ENCODE measurements around the gene KRTAP5-8.
"Not testable (repeated sequence)": the region's sequence is repeated elsewhere in the genome, so short reads cannot be mapped to it uniquely, and the experiment has no call there.

KRTAP5-8 gene

GRCh38 chr11:71507102-71507501, 30.7 kb upstream of the KRTAP5-8 start:
- no peak for DNase-seq (ENCODE audit: low spot score)

- DNase-seq (ENCODE audit: low spot score) = no peak
These were observed 19.0 kb upstream of the KRTAP5-8 start for GRCh38 chr11:71518506-71519471.

GRCh38 chr11:71519546-71519945, 18.3 kb upstream of the KRTAP5-8 start:
- no peak for DNase-seq (ENCODE audit: low spot score)

GRCh38 chr11:71525188-71525937, 12.5 kb upstream of the KRTAP5-8 start:
- DNase-seq (ENCODE audit: low spot score) = no peak

GRCh38 chr11:71525938-71526495, 11.8 kb upstream of the KRTAP5-8 start:
- no peak for DNase-seq (ENCODE audit: low spot score)

GRCh38 chr11:71526796-71527575, 10.8 kb upstream of the KRTAP5-8 start, which contains the start of gene KRTAP5-7:
KRTAP5-7 (plus strand) TSS chr11:71527267; CDS start chr11:71527301, 34 bp downstream.
- DNase-seq (ENCODE audit: low spot score) = not testable (repeated sequence)

GRCh38 chr11:71527576-71528210, 10.1 kb upstream of the KRTAP5-8 start:
- DNase-seq (ENCODE audit: low spot score) = no peak

GRCh38 chr11:71530602-71531001, 7.2 kb upstream of the KRTAP5-8 start:
- no peak for DNase-seq (ENCODE audit: low spot score)

GRCh38 chr11:71532036-71532610, 5.7 kb upstream of the KRTAP5-8 start:
- no peak for DNase-seq (ENCODE audit: low spot score)

GRCh38 chr11:71534711-71535608, 2.9 kb upstream of the KRTAP5-8 start:
- DNase-seq (ENCODE audit: low spot score) = not testable (repeated sequence)

GRCh38 chr11:71535825-71536224, 2.0 kb upstream of the KRTAP5-8 start:
- no peak for DNase-seq (ENCODE audit: low spot score)

GRCh38 chr11:71537537-71537936, 288 bp upstream of the KRTAP5-8 start:
- DNase-seq (ENCODE audit: low spot score) = no peak

- no peak for DNase-seq (ENCODE audit: low spot score)
These were observed 803 bp downstream of the KRTAP5-8 start for GRCh38 chr11:71538666-71538990.

GRCh38 chr11:71539017-71539416, 1.2 kb downstream of the KRTAP5-8 start:
- no peak for DNase-seq (ENCODE audit: low spot score)

- not testable (repeated sequence) for DNase-seq (ENCODE audit: low spot score)
These were observed 2.1 kb downstream of the KRTAP5-8 start for GRCh38 chr11:71539971-71540370.

GRCh38 chr11:71540521-71541304, 2.9 kb downstream of the KRTAP5-8 start:
- DNase-seq (ENCODE audit: low spot score) = not testable (repeated sequence)

GRCh38 chr11:71542382-71542781, 4.6 kb downstream of the KRTAP5-8 start:
- DNase-seq (ENCODE audit: low spot score) = no peak

GRCh38 chr11:71542879-71543777, 5.3 kb downstream of the KRTAP5-8 start:
- DNase-seq (ENCODE audit: low spot score) = no peak

Data from globus pallidus (tissue), 1 donor.